HEK293 (cell line): ENCODE measurements around the gene KCNQ4.

ENCODE experiments used
- CTCF ChIA-PET: fragments of 350-600 bp; formaldehyde crosslinking; extraction: SDS; loops from one replicate; lab custom pipeline; 2021; ENCODE audit warnings: antibody characterized with exemption; lab: Yijun Ruan, JAX
- POLR2A ChIA-PET: fragments of 300-600 bp; formaldehyde crosslinking; extraction: SDS; loops from one replicate; lab custom pipeline; 2020; ENCODE audit warnings: antibody characterized with exemption, inconsistent platforms; lab: Yijun Ruan, JAX
- H3K27ac ChIP-seq: fragments of 200-500 bp; sonication (Bioruptor generic); 2 replicates; pipeline ENCODE4 v1.5.1; 2014; ENCODE audit warnings: low read depth, low read length, control low read depth, inconsistent platforms; ENCODE audit errors: extremely low read depth
- H3K36me3 ChIP-seq, 2 experiments: fragments of 200-500 bp in 1 of 2; sonication (Bioruptor generic) in 1 of 2; 1 replicate in 1 of 2; 2 replicates in 1 of 2; pipeline ENCODE4 v1.5.1; 2014 to 2017; ENCODE audit warnings: inconsistent platforms in 2 of 2, low read length in 2 of 2; ENCODE audit not compliant: control insufficient read depth in 2 of 2, insufficient read depth in 1 of 2
- H3K4me1 ChIP-seq: fragments of 200-500 bp; sonication (Bioruptor generic); 2 replicates; pipeline ENCODE4 v1.5.1; 2014; ENCODE audit warnings: mild to moderate bottlenecking, low read length, inconsistent platforms; ENCODE audit not compliant: control insufficient read depth, insufficient read depth
- H3K4me3 ChIP-seq: 2 replicates; pipeline ENCODE4 v1.5.1; 2011; ENCODE audit warnings: low read depth, mild to moderate bottlenecking, control low read depth, low read length, moderate library complexity
- H3K9me3 ChIP-seq: fragments of 200-500 bp; sonication (Bioruptor generic); 2 replicates; pipeline ENCODE4 v1.5.1; 2014; ENCODE audit warnings: low read depth, low read length, inconsistent platforms; ENCODE audit not compliant: control insufficient read depth, insufficient read depth
- GLI2 ChIP-seq: fragments of 450-650 bp; formaldehyde crosslinking; IDR thresholded peaks from 2 replicates; pipeline ENCODE4; 2017; ENCODE audit warnings: missing biosample characterization, missing genetic modification characterization, low read depth, borderline replicate concordance
- PBX3 ChIP-seq: sonication (generic); formaldehyde crosslinking; IDR thresholded peaks from 2 replicates; pipeline ENCODE4 v1.8.1; 2022; ENCODE audit warnings: mild to moderate bottlenecking, moderate library complexity, missing genetic modification reagents
- SCRT1 ChIP-seq: fragments of 450-650 bp; formaldehyde crosslinking; IDR thresholded peaks from 2 replicates; pipeline ENCODE4 v1.5.1; 2016; ENCODE audit warnings: missing biosample characterization, missing genetic modification characterization, borderline replicate concordance
- SP2 ChIP-seq: fragments of 450-650 bp; formaldehyde crosslinking; IDR thresholded peaks from 2 replicates; pipeline ENCODE4 v1.5.1; 2016; ENCODE audit warnings: missing biosample characterization, missing genetic modification characterization
- SP7 ChIP-seq: fragments of 450-650 bp; formaldehyde crosslinking; IDR thresholded peaks from 2 replicates; pipeline ENCODE4 v1.5.1; 2016; ENCODE audit warnings: missing biosample characterization, missing genetic modification characterization
- TSHZ1 ChIP-seq: fragments of 450-650 bp; formaldehyde crosslinking; IDR thresholded peaks from 2 replicates; pipeline ENCODE4 v1.5.1; 2016; ENCODE audit warnings: missing biosample characterization, missing genetic modification characterization, borderline replicate concordance
- ZBTB1 ChIP-seq: fragments of 450-650 bp; formaldehyde crosslinking; IDR thresholded peaks from 2 replicates; pipeline ENCODE4 v1.5.1; 2016; ENCODE audit warnings: missing biosample characterization, missing genetic modification characterization
- ZBTB6 ChIP-seq: fragments of 450-650 bp; formaldehyde crosslinking; IDR thresholded peaks from 2 replicates; pipeline ENCODE4 v1.5.1; 2017; ENCODE audit warnings: missing biosample characterization, missing genetic modification characterization
- ZFHX2 ChIP-seq: fragments of 450-650 bp; formaldehyde crosslinking; conservative IDR thresholded peaks from 2 replicates; pipeline ENCODE4 v1.5.1; 2016; ENCODE audit warnings: missing biosample characterization, missing genetic modification characterization
- ZNF10 ChIP-seq: fragments of 450-650 bp; formaldehyde crosslinking; IDR thresholded peaks from 2 replicates; pipeline ENCODE4 v1.5.1; 2017; ENCODE audit warnings: missing biosample characterization, missing genetic modification characterization
- ZNF157 ChIP-seq: fragments of 450-650 bp; formaldehyde crosslinking; IDR thresholded peaks from 2 replicates; pipeline ENCODE4 v1.5.1; 2016; ENCODE audit warnings: missing biosample characterization, missing genetic modification characterization
- ZNF184 ChIP-seq: fragments of 450-650 bp; IDR thresholded peaks from 2 replicates; pipeline ENCODE4 v1.5.1; 2018; ENCODE audit warnings: missing biosample characterization, mild to moderate bottlenecking, missing genetic modification characterization
- ZNF248 ChIP-seq: fragments of 450-650 bp; formaldehyde crosslinking; IDR thresholded peaks from 2 replicates; pipeline ENCODE4 v1.5.1; 2017; ENCODE audit warnings: missing biosample characterization, missing genetic modification characterization
- ZNF280C ChIP-seq: fragments of 450-650 bp; formaldehyde crosslinking; IDR thresholded peaks from 2 replicates; pipeline ENCODE4 v1.5.1; 2016; ENCODE audit warnings: missing biosample characterization, missing genetic modification characterization
- ZNF292 ChIP-seq: fragments of 450-650 bp; formaldehyde crosslinking; IDR thresholded peaks from 2 replicates; pipeline ENCODE4 v1.5.1; 2016; ENCODE audit warnings: low read depth, missing biosample characterization, missing genetic modification characterization, borderline replicate concordance
- ZNF341 ChIP-seq: fragments of 450-650 bp; formaldehyde crosslinking; IDR thresholded peaks from 2 replicates; pipeline ENCODE4; 2016; ENCODE audit warnings: low read depth, missing biosample characterization, missing genetic modification characterization
- ZNF560 ChIP-seq: fragments of 450-650 bp; formaldehyde crosslinking; IDR thresholded peaks from 2 replicates; pipeline ENCODE4 v1.5.1; 2017; ENCODE audit warnings: missing biosample characterization, missing genetic modification characterization, borderline replicate concordance
- ZNF624 ChIP-seq: fragments of 450-650 bp; formaldehyde crosslinking; IDR thresholded peaks from 2 replicates; pipeline ENCODE4 v1.5.1; 2017; ENCODE audit warnings: missing biosample characterization, missing genetic modification characterization
- ZNF791 ChIP-seq: fragments of 450-650 bp; formaldehyde crosslinking; IDR thresholded peaks from 2 replicates; pipeline ENCODE4 v1.5.1; 2016; ENCODE audit warnings: missing biosample characterization, missing genetic modification characterization
- TF ChIP-seq, protein P1 (sequence below): fragments of 450-650 bp; formaldehyde crosslinking; IDR thresholded peaks from 2 replicates; pipeline ENCODE4 v1.5.1; 2017; ENCODE audit warnings: missing biosample characterization, missing genetic modification characterization
- TF ChIP-seq, protein P2 (sequence below): fragments of 450-650 bp; formaldehyde crosslinking; optimal IDR thresholded peaks from 2 replicates; pipeline ENCODE3; 2016; ENCODE audit warnings: missing biosample characterization, mild to moderate bottlenecking, missing genetic modification characterization

Gene KCNQ4

DNA sequence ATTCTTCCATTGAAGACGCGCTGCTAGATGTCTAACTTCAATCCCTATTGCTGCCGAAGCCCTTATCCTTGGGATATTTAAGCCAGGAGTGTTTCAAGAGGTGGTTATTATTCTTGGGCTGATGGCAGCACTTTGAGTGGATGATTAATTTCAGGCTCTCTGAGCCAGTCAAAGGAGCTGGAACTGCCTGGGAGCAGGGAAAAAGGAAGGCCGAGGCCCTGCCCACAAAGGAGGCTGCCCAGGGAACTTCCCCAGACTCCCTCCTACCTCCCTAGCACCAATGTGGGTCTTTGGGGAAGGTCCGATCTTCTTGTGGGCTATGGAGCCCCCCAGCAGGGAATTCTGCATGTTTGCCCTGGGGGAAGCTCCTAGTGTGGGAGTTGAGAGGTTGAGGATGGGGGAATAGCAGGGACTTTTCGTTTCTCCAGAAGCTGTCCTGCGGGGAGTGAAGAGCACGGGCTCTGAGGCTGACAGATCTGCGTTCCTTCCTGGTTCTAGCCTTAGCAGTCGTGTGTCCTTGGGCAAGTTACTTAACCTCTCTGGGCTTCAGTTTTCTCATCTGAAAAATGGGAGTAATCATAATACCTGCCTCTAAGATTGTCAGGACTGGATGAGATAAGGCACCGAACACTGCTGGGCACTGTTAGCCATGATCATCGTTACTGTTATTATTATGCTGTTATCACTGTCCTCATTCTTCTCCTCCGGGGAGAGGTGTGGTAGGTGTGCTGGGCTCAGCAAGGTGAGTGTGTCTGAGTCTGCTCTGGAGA, 6.3 kb downstream of the KCNQ4 start:
- Histone ChIP-seq H3K4me1 (no peaks in the 10 kb centered on the region), H3K9me3 (no peaks in the 10 kb centered on the region)
- TF ChIP-seq ZNF184 (tag by site-specific recombination) (no peak), SP7 (tag by site-specific recombination) (peak; percentile 34; the same call in 1 of the 2 replicates), SP2 (tag by site-specific recombination) (peak; percentile 36; the same call in 1 of the 2 replicates), ZNF791 (no peak), ZNF292 (no peak), GLI2 (tag by site-specific recombination) (no peak)
- TF ChIP-seq, all 188 proteins: peak for 2
- ChIA-PET CTCF (interaction anchor here (0.6 to 1.6 kb wide), 4 partner anchors 16 to 1180 kb away, joined by 3 to 10 read pairs (median 4); no protein-coding TSS in a partner anchor), POLR2A (no interaction called here)
- no peak overlapping the region for H3K4me3 ChIP-seq
- H3K27ac ChIP-seq: no peak overlapping the region
- no peaks in the 10 kb centered on the region for H3K36me3 ChIP-seq

- CTCF ChIA-PET: interaction anchor here (0.6 kb wide), 1 partner anchor 20 kb away, joined by 4 read pairs; no protein-coding TSS in a partner anchor
- H3K4me1 ChIP-seq: no peaks in the 10 kb centered on the region
- no peak overlapping the region for H3K27ac ChIP-seq
- H3K36me3 ChIP-seq: no peaks in the 10 kb centered on the region
- POLR2A ChIA-PET: no interaction called here
- no peak overlapping the region for H3K4me3 ChIP-seq
- TF ChIP-seq ZBTB6 (tag by site-specific recombination) (no peak), ZNF624 (tag by site-specific recombination) (no peak), ZFHX2 (tag by site-specific recombination) (no peak), TSHZ1 (tag by site-specific recombination) (no peak), ZNF280C (tag by site-specific recombination) (no peak), ZNF341 (tag by site-specific recombination) (no peak), ZNF248 (tag by site-specific recombination) (no peak), ZNF560 (tag by site-specific recombination) (no peak), ZNF10 (tag by site-specific recombination) (no peak), ZNF157 (no peak), PBX3 (CRISPR knock-in tag) (no peak), ZBTB1 (tag by site-specific recombination) (no peak), ZNF791 (no peak), SCRT1 (tag by site-specific recombination) (no peak)
- TF ChIP-seq, protein P1, sequence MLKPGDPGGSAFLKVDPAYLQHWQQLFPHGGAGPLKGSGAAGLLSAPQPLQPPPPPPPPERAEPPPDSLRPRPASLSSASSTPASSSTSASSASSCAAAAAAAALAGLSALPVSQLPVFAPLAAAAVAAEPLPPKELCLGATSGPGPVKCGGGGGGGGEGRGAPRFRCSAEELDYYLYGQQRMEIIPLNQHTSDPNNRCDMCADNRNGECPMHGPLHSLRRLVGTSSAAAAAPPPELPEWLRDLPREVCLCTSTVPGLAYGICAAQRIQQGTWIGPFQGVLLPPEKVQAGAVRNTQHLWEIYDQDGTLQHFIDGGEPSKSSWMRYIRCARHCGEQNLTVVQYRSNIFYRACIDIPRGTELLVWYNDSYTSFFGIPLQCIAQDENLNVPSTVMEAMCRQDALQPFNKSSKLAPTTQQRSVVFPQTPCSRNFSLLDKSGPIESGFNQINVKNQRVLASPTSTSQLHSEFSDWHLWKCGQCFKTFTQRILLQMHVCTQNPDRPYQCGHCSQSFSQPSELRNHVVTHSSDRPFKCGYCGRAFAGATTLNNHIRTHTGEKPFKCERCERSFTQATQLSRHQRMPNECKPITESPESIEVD (tag by site-specific recombination): no peak
- TF ChIP-seq, protein P2, sequence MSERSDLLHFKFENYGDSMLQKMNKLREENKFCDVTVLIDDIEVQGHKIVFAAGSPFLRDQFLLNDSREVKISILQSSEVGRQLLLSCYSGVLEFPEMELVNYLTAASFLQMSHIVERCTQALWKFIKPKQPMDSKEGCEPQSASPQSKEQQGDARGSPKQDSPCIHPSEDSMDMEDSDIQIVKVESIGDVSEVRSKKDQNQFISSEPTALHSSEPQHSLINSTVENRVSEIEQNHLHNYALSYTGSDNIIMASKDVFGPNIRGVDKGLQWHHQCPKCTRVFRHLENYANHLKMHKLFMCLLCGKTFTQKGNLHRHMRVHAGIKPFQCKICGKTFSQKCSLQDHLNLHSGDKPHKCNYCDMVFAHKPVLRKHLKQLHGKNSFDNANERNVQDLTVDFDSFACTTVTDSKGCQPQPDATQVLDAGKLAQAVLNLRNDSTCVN (tag by site-specific recombination): no peak
- no peaks in the 10 kb centered on the region for H3K9me3 ChIP-seq
Measured at GRCh38 chr1:40792036-40792435, 8.4 kb downstream of the KCNQ4 start.
